ENCODE measurements around the gene PHLPP1.

DNA sequence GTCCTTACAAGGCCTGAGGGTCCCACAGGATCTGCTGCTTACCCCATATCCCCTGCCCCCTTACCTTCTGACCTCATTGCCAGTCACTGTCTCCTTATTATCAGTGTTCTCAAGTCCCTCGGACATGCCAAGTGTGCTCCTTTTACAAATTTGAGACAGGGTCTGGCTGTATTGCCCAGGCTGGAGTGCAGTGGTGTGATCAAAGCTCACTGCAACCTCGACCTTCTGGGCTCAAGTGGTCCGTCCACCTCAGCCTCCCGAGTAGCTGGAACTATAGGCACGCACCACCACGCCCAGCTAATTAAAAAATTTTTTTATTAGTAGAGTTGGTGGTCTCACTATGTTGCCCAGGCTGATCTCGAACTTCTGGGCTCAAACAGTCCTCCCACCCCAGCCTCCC, 141.0 kb downstream of the PHLPP1 start:
- TF ChIP-seq, protein P1, sequence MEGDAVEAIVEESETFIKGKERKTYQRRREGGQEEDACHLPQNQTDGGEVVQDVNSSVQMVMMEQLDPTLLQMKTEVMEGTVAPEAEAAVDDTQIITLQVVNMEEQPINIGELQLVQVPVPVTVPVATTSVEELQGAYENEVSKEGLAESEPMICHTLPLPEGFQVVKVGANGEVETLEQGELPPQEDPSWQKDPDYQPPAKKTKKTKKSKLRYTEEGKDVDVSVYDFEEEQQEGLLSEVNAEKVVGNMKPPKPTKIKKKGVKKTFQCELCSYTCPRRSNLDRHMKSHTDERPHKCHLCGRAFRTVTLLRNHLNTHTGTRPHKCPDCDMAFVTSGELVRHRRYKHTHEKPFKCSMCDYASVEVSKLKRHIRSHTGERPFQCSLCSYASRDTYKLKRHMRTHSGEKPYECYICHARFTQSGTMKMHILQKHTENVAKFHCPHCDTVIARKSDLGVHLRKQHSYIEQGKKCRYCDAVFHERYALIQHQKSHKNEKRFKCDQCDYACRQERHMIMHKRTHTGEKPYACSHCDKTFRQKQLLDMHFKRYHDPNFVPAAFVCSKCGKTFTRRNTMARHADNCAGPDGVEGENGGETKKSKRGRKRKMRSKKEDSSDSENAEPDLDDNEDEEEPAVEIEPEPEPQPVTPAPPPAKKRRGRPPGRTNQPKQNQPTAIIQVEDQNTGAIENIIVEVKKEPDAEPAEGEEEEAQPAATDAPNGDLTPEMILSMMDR (IDR thresholded peaks at IDR 0.05) = no peak
- no peak for TF ChIP-seq POLR2A (IDR thresholded peaks at IDR 0.05)
- no peak for TF ChIP-seq POLR2AphosphoS5 (IDR thresholded peaks at IDR 0.05)
- TF ChIP-seq EP300 (IDR thresholded peaks at IDR 0.05) = no peak

Measured in suprapubic skin (tissue), 4 donors.